ENCODE data around the gene WDR86. TPM values are rescaled to one million over a fixed set of nuclear protein-coding genes. Genes with fewer than 3 reads are reported as not detected.

WDR86 gene
- total RNA-seq, 4 donors from 2014 or later = 17.2 to 41.5 (median 22.1) TPM

- TF ChIP-seq, protein P1, sequence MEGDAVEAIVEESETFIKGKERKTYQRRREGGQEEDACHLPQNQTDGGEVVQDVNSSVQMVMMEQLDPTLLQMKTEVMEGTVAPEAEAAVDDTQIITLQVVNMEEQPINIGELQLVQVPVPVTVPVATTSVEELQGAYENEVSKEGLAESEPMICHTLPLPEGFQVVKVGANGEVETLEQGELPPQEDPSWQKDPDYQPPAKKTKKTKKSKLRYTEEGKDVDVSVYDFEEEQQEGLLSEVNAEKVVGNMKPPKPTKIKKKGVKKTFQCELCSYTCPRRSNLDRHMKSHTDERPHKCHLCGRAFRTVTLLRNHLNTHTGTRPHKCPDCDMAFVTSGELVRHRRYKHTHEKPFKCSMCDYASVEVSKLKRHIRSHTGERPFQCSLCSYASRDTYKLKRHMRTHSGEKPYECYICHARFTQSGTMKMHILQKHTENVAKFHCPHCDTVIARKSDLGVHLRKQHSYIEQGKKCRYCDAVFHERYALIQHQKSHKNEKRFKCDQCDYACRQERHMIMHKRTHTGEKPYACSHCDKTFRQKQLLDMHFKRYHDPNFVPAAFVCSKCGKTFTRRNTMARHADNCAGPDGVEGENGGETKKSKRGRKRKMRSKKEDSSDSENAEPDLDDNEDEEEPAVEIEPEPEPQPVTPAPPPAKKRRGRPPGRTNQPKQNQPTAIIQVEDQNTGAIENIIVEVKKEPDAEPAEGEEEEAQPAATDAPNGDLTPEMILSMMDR (IDR thresholded peaks at IDR 0.05) = no peak
- ATAC-seq (ENCODE audit: low FRiP score) = no peak
- DNase-seq (ENCODE audit: low spot score) = no peak
Observed at GRCh38 chr7:151395036-151395367, 14.8 kb downstream of the WDR86 start.

GRCh38 chr7:151394076-151395035 is 15.5 kb downstream of the WDR86 start:
- no peak for DNase-seq (ENCODE audit: low spot score)
- ATAC-seq (ENCODE audit: low FRiP score) = no peak
- TF ChIP-seq, protein P1 (IDR thresholded peaks at IDR 0.05) = no peak

DNA sequence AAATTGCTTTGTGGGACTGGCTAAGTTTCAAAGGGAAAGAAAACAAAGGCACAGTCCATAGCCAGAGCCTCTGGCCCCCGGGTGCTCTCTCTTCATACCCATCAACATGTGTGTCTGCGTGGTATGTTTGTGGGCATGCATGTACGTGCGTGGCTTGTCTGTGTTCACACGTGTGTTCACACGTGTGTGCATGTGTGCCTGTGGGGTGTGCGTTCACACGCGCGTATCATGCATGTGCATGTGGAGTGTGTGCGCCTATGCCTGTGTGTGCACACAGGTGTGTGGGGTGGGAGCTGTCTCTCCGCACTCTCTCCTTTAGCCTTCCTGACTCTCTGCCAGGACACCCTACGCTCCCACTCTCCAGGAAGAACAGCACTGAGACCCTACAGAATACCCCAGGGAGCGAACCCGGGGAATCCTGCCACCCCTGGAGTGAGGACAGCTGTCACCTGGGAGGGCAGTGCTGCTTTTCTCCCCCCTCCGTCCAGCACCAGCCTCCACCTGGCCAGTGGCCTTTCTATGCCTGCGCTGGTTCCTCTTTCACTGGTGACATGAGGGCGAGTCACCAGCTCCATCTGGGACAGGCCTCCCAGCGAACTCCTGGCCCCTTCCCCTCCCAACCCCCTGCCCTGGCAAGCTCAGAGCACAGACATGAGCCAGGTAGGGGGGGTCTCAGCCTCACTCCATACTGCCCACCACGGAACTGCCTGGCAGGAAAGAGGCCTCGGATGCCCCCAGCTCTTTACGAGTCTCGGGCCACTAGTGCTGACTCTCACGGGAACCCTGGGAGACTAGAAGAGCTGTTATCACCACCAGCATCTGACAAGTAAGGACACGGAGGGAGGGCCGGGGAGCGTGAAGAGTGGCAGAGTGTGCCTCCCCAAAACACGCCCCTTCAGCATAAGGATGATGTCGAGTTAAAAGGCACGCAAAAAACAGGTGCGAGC is 16.5 kb downstream of the WDR86 start:
- ATAC-seq (ENCODE audit: low FRiP score) = no peak
- TF ChIP-seq, protein P1 (IDR thresholded peaks at IDR 0.05) = no peak
- no peak for DNase-seq (ENCODE audit: low spot score)

- TF ChIP-seq, protein P1 (IDR thresholded peaks at IDR 0.05) = no peak
- ATAC-seq (ENCODE audit: low FRiP score) = no peak
- no peak for DNase-seq (ENCODE audit: low spot score)
Observed at GRCh38 chr7:151392426-151392825, 17.4 kb downstream of the WDR86 start.

DNA sequence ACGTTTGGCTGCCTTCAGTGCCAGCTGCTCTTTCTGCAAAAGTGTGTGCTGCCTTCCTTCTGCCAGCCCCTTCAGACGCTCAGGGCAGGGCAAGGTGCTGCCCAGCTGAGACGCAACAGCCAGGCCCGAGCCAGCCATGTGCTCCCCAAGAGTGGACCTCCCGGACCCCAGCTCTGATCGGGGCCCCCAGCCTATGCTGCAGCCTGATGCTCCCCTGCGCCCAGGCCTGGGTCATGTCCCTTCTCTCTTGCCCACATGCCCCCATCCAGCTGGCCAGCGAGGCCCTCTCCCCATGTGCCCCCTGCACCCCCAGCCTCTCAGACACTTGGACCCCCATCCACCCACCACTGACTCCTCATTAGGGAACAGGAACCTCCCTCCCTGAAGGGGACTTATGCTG is 17.8 kb downstream of the WDR86 start:
- DNase-seq (ENCODE audit: low spot score) (no peak), ATAC-seq (ENCODE audit: low FRiP score) (no peak)
- TF ChIP-seq, protein P1 (IDR thresholded peaks at IDR 0.05) = no peak

DNA sequence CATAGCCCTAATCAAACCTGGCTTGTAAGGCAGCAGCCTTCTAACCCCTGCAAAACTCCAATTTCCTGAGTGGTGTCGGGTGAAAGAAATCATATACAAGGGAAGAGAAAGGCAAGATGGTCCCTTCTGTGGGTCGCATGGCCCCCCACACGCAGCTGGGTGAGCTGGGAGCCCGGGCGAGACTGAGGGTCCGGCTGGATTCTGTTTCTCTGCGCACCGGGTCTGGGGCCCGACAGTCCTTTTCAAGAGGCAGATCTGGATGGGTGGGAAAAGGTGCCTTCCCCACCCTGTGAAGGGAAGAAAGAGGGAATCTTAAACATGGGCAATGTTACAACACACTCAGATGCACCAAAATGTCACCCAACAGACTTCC is 18.5 kb downstream of the WDR86 start:
- TF ChIP-seq, protein P1 (IDR thresholded peaks at IDR 0.05) = no peak
- ATAC-seq (ENCODE audit: low FRiP score) (no peak), DNase-seq (ENCODE audit: low spot score) (no peak)

All from omental fat pad (tissue), 4 donors.